GM21423 (cell line): ENCODE data around the gene PAM.

Experiments
- ATAC-seq: cut with Tn5 transposase; IDR thresholded peaks from one replicate; pipeline ENCODE4 v1.9.1; 2021; ENCODE audit warnings: mild to moderate bottlenecking, moderate library complexity; ENCODE audit not compliant: unreplicated experiment

The PAM gene

GRCh38 chr5:102754767-102755431 lies at the start of gene PAM:
PAM (plus strand) TSS chr5:102755305; CDS start chr5:102866196, 110,891 bp downstream.
- peak; percentile 81 for ATAC-seq

- no peak for ATAC-seq
Measured at GRCh38 chr5:102711525-102712385, 43.4 kb upstream of the PAM start.

GRCh38 chr5:102713278-102713677 lies 41.8 kb upstream of the PAM start:
- no peak for ATAC-seq

- ATAC-seq: peak; percentile 84
Measured at GRCh38 chr5:102713682-102714231, 41.3 kb upstream of the PAM start.

- no peak for ATAC-seq
Measured at GRCh38 chr5:102715082-102715807, 39.9 kb upstream of the PAM start.

GRCh38 chr5:102716017-102716416 lies 39.1 kb upstream of the PAM start:
- no peak for ATAC-seq

GRCh38 chr5:102718819-102719218 lies 36.3 kb upstream of the PAM start:
- ATAC-seq: no peak

- no peak for ATAC-seq
Measured at GRCh38 chr5:102719886-102720285, 35.2 kb upstream of the PAM start.

- ATAC-seq: no peak
Measured at GRCh38 chr5:102720969-102721368, 34.1 kb upstream of the PAM start.

GRCh38 chr5:102722931-102723330 lies 32.2 kb upstream of the PAM start:
- ATAC-seq: no peak

- ATAC-seq: no peak
Measured at GRCh38 chr5:102731693-102732092, 23.4 kb upstream of the PAM start.

- no peak for ATAC-seq
Measured at GRCh38 chr5:102733534-102733933, 21.6 kb upstream of the PAM start.

- no peak for ATAC-seq
Measured at GRCh38 chr5:102737161-102737560, 17.9 kb upstream of the PAM start.

- no peak for ATAC-seq
Measured at GRCh38 chr5:102737805-102738469, 17.2 kb upstream of the PAM start.

GRCh38 chr5:102740515-102740914 lies 14.6 kb upstream of the PAM start:
- ATAC-seq: no peak

- no peak for ATAC-seq
Measured at GRCh38 chr5:102742215-102742614, 12.9 kb upstream of the PAM start.

GRCh38 chr5:102743900-102744299 lies 11.2 kb upstream of the PAM start:
- ATAC-seq: no peak

GRCh38 chr5:102747386-102748166 lies 7.5 kb upstream of the PAM start:
- no peak for ATAC-seq

- no peak for ATAC-seq
Measured at GRCh38 chr5:102749416-102750030, 5.6 kb upstream of the PAM start.
